ENCODE measurements around the gene C6orf136. TPM values are rescaled to one million over a fixed set of nuclear protein-coding genes. Genes with fewer than 3 reads are reported as not detected.

The C6orf136 gene
- total RNA-seq, 2 donors from 2014 or later, result 17.9 to 24.3 TPM

DNA sequence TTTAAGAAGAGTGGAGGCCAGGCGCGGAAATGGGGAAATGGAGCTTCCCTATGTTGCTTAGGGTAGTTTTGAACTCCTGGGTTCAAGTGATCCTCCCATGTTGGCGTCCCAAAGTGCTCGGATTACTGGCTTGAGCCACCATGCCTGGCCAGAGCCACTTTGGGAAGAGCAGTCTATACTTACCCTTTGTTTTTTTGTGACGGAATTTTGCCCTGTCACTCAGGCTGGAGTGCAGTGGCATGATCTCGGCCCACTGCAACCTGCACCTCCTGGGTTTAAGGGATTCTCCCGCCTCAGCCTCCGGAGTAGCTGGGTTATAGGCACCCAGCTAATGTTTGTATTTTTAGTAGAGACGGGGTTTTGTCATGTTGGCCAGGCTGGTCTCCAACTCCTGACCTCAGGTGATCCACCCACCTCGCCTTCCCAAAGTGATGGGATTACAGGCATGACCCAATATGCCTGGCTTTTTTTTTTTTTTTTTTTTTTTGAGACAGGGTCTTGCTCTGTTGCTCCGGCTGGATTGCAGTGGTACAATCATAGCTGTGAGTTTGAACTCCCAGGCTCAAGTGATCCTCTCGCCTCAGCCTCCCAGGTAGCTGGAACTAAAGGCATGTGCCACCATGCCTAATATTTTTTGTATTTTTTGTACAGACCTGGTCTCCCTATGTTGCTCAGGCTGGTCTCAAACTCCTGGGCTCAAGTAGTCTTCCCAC is 47.9 kb upstream of the C6orf136 start:
- Histone ChIP-seq H3K27ac (ENCODE audit: low read depth, low read length) (no peak overlapping the region), H3K9me3 (ENCODE audit: control insufficient read depth, low read length) (no peaks in the 10 kb centered on the region), H3K36me3 (ENCODE audit: control insufficient read depth, insufficient read depth, low read length) (peaks cover 62% of the 10 kb centered on the region), H3K4me3 (ENCODE audit: low read length) (no peak overlapping the region), H3K4me1 (ENCODE audit: control insufficient read depth, insufficient read depth, low read length) (no peaks in the 10 kb centered on the region), H3K27me3 (ENCODE audit: control insufficient read depth, insufficient read depth, low read length, poor library complexity, severe bottlenecking) (no peaks in the 10 kb centered on the region), H3K9ac (ENCODE audit: extremely low read depth, low read length, poor library complexity, severe bottlenecking) (no peak overlapping the region)
- H3K4me1 Mint-ChIP-seq, result peaks cover 4% of the 10 kb centered on the region
- TF ChIP-seq, protein P1, sequence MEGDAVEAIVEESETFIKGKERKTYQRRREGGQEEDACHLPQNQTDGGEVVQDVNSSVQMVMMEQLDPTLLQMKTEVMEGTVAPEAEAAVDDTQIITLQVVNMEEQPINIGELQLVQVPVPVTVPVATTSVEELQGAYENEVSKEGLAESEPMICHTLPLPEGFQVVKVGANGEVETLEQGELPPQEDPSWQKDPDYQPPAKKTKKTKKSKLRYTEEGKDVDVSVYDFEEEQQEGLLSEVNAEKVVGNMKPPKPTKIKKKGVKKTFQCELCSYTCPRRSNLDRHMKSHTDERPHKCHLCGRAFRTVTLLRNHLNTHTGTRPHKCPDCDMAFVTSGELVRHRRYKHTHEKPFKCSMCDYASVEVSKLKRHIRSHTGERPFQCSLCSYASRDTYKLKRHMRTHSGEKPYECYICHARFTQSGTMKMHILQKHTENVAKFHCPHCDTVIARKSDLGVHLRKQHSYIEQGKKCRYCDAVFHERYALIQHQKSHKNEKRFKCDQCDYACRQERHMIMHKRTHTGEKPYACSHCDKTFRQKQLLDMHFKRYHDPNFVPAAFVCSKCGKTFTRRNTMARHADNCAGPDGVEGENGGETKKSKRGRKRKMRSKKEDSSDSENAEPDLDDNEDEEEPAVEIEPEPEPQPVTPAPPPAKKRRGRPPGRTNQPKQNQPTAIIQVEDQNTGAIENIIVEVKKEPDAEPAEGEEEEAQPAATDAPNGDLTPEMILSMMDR (conservative IDR thresholded peaks at IDR 0.05), result no peak
- H3K27ac Mint-ChIP-seq, result peak overlapping the region; percentile 80
- 92 to 97% methylated on average over 8 to 12 of the region's 12 CpGs for WGBS, 2 experiments (ENCODE audit: insufficient coverage in 1 of 2, insufficient read length in 1 of 2)
- peaks cover 64% of the 10 kb centered on the region for H3K36me3 Mint-ChIP-seq (ENCODE audit: low read depth)
- DNase-seq, result no peak
- no peaks in the 10 kb centered on the region for H3K9me3 Mint-ChIP-seq
- no peaks in the 10 kb centered on the region for H3K27me3 Mint-ChIP-seq (ENCODE audit: insufficient read depth)
- H3K4me3 Mint-ChIP-seq, result no peak overlapping the region

DNA sequence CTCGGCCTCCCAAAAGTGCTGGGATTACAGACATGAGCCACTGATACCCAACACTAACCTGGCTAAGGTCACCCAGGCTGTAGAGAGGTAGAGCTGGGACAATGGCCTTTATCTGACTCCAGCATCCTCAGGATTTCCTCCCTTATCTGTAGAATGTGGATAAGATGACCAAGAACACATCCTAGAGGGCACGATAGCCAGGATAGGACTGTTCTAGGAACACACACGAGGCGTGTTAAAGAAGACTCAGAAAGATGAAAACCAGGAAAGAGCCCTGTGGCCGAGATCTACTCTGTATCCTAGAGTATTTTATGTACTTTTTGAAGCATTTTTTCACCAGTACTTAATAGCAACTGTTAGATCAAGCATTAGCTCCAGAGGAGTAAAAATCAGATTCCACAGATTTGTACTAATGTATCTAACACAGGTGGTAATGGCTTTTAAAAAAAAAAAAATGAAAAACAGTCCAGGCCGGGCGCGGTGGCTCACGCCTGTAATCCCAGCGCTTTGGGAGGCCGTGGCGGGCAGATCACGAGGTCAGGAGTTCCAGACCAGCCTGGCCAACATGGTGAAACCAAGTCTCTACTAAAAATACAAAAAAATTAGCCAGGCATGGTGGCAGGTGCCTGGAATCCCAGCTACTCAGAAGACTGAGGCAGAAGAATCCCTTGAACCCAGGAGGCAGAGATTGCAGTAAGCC is 47.2 kb upstream of the C6orf136 start:
- Histone ChIP-seq H3K9me3 (ENCODE audit: control insufficient read depth, low read length) (no peaks in the 10 kb centered on the region), H3K4me1 (ENCODE audit: control insufficient read depth, insufficient read depth, low read length) (no peaks in the 10 kb centered on the region), H3K27me3 (ENCODE audit: control insufficient read depth, insufficient read depth, low read length, poor library complexity, severe bottlenecking) (no peaks in the 10 kb centered on the region), H3K36me3 (ENCODE audit: control insufficient read depth, insufficient read depth, low read length) (peaks cover 62% of the 10 kb centered on the region), H3K27ac (ENCODE audit: low read depth, low read length) (no peak overlapping the region), H3K9ac (ENCODE audit: extremely low read depth, low read length, poor library complexity, severe bottlenecking) (no peak overlapping the region), H3K4me3 (ENCODE audit: low read length) (no peak overlapping the region)
- H3K4me3 Mint-ChIP-seq, result no peak overlapping the region
- TF ChIP-seq, protein P1 (conservative IDR thresholded peaks at IDR 0.05), result no peak
- DNase-seq, result no peak
- 92 to 98% methylated on average over 11 to 13 of the region's 13 CpGs for WGBS, 2 experiments (ENCODE audit: insufficient coverage in 1 of 2, insufficient read length in 1 of 2)
- H3K27me3 Mint-ChIP-seq (ENCODE audit: insufficient read depth), result no peaks in the 10 kb centered on the region
- H3K36me3 Mint-ChIP-seq (ENCODE audit: low read depth), result peaks cover 64% of the 10 kb centered on the region
- H3K27ac Mint-ChIP-seq, result peak overlapping the region; percentile 80
- H3K9me3 Mint-ChIP-seq, result no peaks in the 10 kb centered on the region
- H3K4me1 Mint-ChIP-seq, result peaks cover 4% of the 10 kb centered on the region

DNA sequence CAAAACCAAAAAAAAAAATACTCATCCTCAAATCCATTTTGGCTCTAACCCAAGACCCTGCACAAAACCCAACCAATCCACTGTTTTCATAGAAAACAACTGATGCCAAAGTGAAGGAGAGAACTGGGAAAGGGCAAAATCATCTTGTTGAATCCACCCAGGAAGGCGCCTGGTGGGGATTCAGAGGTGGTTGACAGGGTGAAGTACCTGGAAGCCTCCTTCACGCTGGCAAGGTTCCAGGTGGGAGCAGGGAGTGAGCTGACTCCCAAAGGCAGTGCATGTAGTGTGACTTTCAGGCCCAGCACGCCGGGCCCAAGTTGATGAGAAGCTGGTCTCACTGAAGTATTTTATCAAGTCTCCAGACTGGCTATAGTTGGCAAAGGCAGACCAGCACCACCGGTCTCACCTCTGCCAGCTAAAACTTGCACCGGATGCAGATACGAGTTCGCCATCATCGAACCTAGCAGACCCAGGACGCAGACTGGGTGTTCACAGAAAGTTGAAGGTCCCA is 46.4 kb upstream of the C6orf136 start:
- Histone ChIP-seq H3K9me3 (ENCODE audit: control insufficient read depth, low read length) (no peaks in the 10 kb centered on the region), H3K36me3 (ENCODE audit: control insufficient read depth, insufficient read depth, low read length) (peaks cover 64% of the 10 kb centered on the region), H3K9ac (ENCODE audit: extremely low read depth, low read length, poor library complexity, severe bottlenecking) (no peak overlapping the region), H3K27ac (ENCODE audit: low read depth, low read length) (no peak overlapping the region), H3K4me3 (ENCODE audit: low read length) (no peak overlapping the region), H3K27me3 (ENCODE audit: control insufficient read depth, insufficient read depth, low read length, poor library complexity, severe bottlenecking) (no peaks in the 10 kb centered on the region), H3K4me1 (ENCODE audit: control insufficient read depth, insufficient read depth, low read length) (no peaks in the 10 kb centered on the region)
- H3K9me3 Mint-ChIP-seq, result no peaks in the 10 kb centered on the region
- 94 to 96% methylated on average over 9 to 10 of the region's 10 CpGs for WGBS, 2 experiments (ENCODE audit: insufficient coverage in 1 of 2, insufficient read length in 1 of 2)
- no peak overlapping the region for H3K4me3 Mint-ChIP-seq
- peak overlapping the region; percentile 48 for H3K27ac Mint-ChIP-seq
- TF ChIP-seq, protein P1 (conservative IDR thresholded peaks at IDR 0.05), result no peak
- peaks cover 67% of the 10 kb centered on the region for H3K36me3 Mint-ChIP-seq (ENCODE audit: low read depth)
- peaks cover 4% of the 10 kb centered on the region for H3K4me1 Mint-ChIP-seq
- no peaks in the 10 kb centered on the region for H3K27me3 Mint-ChIP-seq (ENCODE audit: insufficient read depth)
- DNase-seq, result no peak
